Muscle layer of duodenum (tissue), 2 donors: ENCODE data around the gene SCN4A.

ENCODE experiments used
- H3K27ac ChIP-seq: one replicate; pipeline ENCODE4 v1.7.0; 2013; ENCODE audit warnings: mild to moderate bottlenecking, low read length
- H3K27me3 ChIP-seq: one replicate; pipeline ENCODE4 v1.7.0; 2013; ENCODE audit warnings: low read depth, mild to moderate bottlenecking, control low read depth, low read length
- H3K36me3 ChIP-seq, 2 donors: one replicate each; pipeline ENCODE4 v1.7.0; 2013; ENCODE audit warnings: low read length in 2 of 2, control low read depth in 1 of 2, mild to moderate bottlenecking in 1 of 2; ENCODE audit not compliant: insufficient read depth in 2 of 2, control insufficient read depth in 1 of 2
- H3K4me1 ChIP-seq, 2 donors: one replicate each; pipeline ENCODE4 v1.7.0; 2013; ENCODE audit warnings: low read length in 2 of 2, mild to moderate bottlenecking in 2 of 2, control low read depth in 1 of 2, moderate library complexity in 1 of 2; ENCODE audit not compliant: insufficient read depth in 2 of 2, control insufficient read depth in 1 of 2
- H3K4me3 ChIP-seq, 2 donors: one replicate each; pipeline ENCODE4 v1.7.0; 2013; ENCODE audit warnings: low read length in 2 of 2, low read depth in 1 of 2, mild to moderate bottlenecking in 1 of 2
- H3K9me3 ChIP-seq, 2 donors: one replicate each; pipeline ENCODE4 v1.7.0; 2013; ENCODE audit warnings: low read length in 2 of 2, control low read depth in 1 of 2, mild to moderate bottlenecking in 1 of 2; ENCODE audit not compliant: control insufficient read depth in 1 of 2
- donor health status: healthy.

The SCN4A gene

DNA sequence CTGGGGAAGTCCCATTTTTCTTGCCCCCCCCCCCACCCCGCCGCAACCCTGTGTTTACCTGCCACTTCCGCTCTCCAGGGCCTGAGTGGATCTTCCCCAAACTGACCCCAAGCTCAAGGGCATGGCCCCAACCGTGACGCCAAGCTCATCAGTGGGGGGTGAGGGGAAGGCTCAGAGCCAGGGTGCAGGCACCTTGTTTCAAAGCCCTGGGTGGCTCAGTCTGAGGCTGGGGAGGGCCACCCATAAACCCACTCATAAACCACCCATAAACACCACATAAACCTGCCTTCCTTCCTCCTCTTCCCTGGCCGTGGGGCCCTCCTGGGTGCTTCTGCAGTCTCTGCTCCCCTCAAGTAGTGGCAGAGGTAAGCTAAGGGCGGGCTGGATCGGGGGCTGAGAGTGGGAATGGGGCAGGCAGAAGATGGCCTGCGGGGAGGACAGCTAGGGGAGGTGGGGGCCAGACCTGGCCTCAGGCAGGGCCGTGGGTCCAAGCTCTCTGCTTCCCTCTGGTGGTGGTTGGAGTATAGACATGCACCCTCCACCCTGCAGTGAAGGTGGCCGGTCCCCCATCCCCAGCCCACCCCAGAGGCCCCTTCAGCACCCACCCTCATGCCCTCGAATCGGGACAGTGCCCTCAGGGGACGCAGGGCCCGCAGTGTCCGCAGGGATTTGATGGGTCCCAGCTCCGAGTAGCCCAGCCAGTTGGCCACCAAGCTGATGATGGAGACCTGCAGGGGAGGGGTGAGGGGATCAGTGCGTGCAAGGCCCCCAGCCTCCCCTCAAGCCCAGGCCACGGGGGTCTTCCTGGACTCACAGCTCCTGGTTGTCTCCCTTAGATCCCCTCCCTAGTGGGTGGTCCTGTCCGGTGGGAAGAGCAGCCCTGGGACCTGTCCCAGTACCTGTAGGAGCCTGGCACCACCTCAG is 26.0 kb downstream of the SCN4A start:
- no peaks in the 10 kb centered on the region for H3K9me3 ChIP-seq
- H3K4me3 ChIP-seq: no peak overlapping the region
- no peaks in the 10 kb centered on the region for H3K27me3 ChIP-seq
- H3K27ac ChIP-seq: no peak overlapping the region
- H3K4me1 ChIP-seq: no peaks in the 10 kb centered on the region
- H3K36me3 ChIP-seq: no peaks in the 10 kb centered on the region

DNA sequence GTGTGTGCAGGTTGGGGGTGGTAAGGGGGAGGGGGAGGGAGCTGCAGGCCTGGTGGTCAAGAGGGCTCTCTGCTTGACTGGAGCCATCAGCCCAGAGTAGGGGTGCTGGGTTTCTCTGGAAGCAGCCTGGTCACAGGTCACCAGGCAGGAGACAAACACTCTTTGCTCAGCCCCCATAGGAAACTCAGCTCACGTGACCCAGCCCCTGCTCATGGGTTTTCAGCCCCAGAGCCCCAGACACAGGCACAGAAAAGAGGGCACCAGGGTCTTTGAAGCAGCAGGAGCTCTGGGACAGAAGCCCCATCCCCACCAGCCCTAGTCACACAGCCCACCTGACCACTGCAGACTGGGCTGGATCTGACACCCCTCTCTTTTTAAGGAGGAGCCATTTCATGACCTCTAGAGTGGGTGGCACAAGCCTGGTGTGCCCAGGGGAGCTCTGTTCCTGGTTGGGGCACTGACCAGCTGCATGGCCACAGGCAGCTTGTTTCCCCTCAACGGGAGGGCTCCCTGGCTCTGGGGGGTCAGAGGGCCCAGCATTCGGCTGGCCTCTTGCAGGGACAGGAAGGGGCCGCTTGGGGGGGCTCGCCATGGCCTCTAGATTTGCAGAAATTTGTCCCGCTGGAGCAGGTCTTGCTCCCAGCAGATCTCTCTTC is 26.8 kb downstream of the SCN4A start:
- Histone ChIP-seq H3K27ac (no peak overlapping the region), H3K27me3 (no peaks in the 10 kb centered on the region), H3K4me3 (no peak overlapping the region), H3K36me3 (no peaks in the 10 kb centered on the region), H3K4me1 (no peaks in the 10 kb centered on the region), H3K9me3 (no peaks in the 10 kb centered on the region)

DNA sequence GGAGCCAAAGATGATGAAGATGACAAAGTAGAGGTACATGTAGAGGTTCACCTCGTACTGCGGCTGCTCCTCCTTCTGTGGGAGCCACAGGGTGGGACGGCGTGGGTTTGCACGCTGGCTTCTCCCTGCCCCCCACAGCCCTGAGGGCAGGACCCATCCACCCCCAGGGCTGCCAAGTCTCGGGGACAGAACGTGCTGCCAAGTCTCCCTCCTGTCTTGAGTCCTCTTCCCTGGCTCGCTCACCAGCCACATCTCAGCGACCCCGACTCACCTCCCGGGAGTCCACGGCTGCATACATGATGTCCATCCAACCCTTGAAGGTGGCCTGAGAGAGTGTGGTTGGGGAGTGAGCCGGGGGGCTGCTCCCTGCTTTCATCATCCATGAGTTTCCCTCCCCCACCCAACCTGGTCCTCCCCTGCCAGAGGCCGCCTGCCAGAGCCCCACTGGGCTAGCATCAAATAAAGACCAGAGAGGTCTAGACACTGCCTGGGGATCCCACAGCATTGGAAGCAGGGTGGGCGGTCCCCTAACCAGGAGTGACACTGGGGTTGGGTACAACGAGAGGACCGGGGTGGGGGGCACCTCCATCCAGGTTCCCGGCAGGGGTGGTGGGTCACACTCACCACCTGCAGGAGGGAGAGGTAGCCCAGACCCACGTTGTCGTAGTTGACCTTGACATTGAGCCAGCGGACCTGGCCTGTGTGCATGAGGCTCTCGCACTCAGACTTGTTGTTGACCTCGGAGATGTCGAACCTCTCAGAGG is 27.8 kb downstream of the SCN4A start:
- Histone ChIP-seq H3K9me3 (no peaks in the 10 kb centered on the region), H3K36me3 (no peaks in the 10 kb centered on the region), H3K4me3 (no peak overlapping the region), H3K27ac (no peak overlapping the region), H3K27me3 (no peaks in the 10 kb centered on the region), H3K4me1 (no peaks in the 10 kb centered on the region)

DNA sequence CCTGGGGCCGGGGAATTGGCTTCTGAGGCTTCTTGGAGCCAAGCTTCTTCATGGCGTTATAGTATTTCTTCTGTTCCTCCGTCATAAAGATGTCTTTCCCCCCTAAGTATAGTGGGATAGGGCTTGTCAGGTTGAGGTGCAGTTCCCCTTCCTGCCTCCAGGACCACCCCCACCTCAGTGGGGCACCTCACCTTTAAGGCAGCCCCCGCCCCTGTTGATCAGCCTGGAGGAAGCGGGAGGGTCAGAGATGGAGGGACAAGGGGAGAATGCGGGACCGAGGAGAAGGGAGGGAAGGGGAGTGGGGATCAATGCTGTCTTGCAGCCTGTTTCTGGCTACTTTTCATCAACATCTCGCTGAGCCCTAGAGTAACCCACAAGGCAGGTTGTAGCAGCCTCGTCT is 29.0 kb downstream of the SCN4A start:
- no peaks in the 10 kb centered on the region for H3K4me1 ChIP-seq
- no peak overlapping the region for H3K4me3 ChIP-seq
- no peak overlapping the region for H3K27ac ChIP-seq
- no peaks in the 10 kb centered on the region for H3K27me3 ChIP-seq
- no peaks in the 10 kb centered on the region for H3K9me3 ChIP-seq
- H3K36me3 ChIP-seq: no peaks in the 10 kb centered on the region

DNA sequence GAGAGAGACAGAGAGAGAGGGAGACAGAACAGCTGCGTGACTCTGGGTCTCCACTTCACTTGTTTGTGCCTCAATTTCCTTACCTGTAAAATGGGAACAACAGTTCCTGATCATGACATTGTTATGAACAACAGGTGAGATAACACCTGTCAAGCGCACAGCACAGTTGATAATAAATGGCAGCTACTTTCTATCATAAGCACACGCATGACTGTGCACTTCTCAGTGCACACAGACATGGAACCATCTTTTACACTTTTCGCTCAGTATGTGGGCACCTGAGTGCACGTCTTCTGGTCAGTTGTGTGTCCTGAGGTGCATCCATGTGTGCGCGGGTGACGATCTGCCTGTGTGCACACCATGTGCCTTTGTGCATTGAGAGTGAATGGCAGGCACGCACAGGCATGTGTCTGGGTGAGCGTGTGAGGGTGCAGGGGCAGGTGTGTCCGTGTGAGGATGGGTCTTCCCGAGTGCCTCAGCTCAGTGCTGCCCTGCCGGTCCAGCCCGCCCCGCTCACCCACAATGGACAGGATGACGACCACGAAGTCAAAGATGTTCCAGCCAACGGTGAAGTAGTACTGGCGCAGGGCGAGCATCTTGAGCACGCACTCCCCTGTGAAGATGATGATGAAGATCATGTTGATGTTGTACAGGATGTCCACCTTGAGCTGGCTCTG is 30.3 kb downstream of the SCN4A start:
- no peaks in the 10 kb centered on the region for H3K36me3 ChIP-seq
- H3K27ac ChIP-seq: no peak overlapping the region
- H3K27me3 ChIP-seq: no peaks in the 10 kb centered on the region
- no peaks in the 10 kb centered on the region for H3K9me3 ChIP-seq
- no peaks in the 10 kb centered on the region for H3K4me1 ChIP-seq
- no peak overlapping the region for H3K4me3 ChIP-seq

DNA sequence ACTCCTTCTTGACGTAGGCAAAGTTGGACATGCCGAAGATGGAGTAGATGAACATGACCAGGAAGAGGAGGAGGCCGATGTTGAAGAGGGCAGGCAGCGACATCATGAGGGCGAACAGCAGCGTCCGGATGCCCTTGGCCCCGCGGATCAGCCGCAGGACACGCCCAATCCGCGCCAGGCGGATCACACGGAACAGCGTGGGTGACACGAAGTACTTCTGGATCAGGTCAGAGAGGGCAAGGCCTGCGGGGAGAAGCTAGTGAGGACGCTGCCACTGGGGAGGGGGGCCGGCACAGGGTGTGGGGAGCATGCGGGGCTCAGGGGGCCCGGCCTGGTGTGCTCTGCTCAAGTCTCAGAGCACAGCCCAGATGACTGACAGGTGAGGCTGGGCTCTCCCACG is 31.0 kb downstream of the SCN4A start:
- H3K27me3 ChIP-seq: no peaks in the 10 kb centered on the region
- H3K4me3 ChIP-seq: no peak overlapping the region
- no peaks in the 10 kb centered on the region for H3K36me3 ChIP-seq
- no peak overlapping the region for H3K27ac ChIP-seq
- H3K9me3 ChIP-seq: no peaks in the 10 kb centered on the region
- no peaks in the 10 kb centered on the region for H3K4me1 ChIP-seq

DNA sequence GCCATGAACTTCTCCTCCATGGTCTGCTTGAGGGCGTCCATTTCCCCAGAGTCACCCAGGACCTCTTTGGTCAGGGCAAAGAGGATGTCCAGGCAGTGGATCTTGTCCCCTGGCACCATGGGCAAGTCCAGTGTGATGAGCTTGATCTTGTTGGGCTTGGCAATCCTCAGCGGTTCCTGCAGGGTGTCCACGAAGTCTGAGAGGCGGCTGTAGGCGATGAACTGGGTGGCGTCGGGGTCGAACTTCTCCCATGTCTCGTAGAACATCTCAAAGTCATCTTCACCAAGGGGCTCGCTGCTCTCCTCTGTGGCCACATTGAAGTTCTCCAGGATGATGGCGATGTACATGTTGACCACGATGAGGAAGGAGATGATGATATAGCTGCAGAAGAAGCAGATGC is 31.6 kb downstream of the SCN4A start:
- Histone ChIP-seq H3K9me3 (no peaks in the 10 kb centered on the region), H3K4me1 (no peaks in the 10 kb centered on the region), H3K27me3 (no peaks in the 10 kb centered on the region), H3K27ac (no peak overlapping the region), H3K36me3 (no peaks in the 10 kb centered on the region), H3K4me3 (no peak overlapping the region)

DNA sequence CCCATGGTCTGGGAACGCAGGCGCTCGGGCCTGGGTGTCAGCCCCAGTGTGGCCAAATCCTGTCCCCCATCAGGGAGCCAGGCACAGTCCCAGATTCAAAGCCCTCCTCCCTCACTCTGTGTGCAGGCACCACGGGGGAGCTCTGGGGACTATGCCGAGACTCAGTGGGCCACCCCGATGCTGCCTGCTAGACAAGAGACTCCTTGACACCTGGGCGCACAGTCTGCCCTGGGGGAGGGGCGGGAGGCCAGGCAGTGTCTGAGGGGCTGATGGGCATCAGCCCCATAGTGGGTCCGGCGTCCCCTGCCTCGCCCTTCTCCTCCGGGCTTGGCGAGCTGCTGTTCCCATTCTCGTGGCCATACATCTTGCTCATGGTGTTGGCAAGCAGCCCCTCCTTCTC is 32.1 kb downstream of the SCN4A start:
- Histone ChIP-seq H3K4me3 (no peak overlapping the region), H3K4me1 (no peaks in the 10 kb centered on the region), H3K36me3 (no peaks in the 10 kb centered on the region), H3K9me3 (no peaks in the 10 kb centered on the region), H3K27me3 (no peaks in the 10 kb centered on the region), H3K27ac (no peak overlapping the region)

DNA sequence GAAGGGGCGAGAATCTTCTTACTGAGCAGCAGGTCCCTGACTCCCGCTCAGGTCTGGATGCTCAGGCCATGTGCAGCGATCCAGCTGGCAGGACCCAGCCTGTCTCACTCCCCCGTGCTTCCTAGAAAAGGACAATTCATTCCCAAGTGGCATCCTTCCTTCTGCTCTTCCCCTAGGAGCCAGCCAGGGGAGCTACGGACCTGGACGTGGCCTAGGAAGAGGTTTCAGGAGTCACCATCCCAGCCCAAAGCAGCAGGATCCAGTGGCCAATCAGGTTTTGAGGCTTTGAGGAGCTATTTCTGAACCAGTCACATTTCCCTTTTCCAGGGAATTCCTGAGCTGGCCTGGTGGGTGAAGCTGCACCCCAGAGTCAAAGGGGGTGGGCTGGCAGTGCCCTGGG is 32.8 kb downstream of the SCN4A start:
- Histone ChIP-seq H3K4me3 (no peak overlapping the region), H3K4me1 (no peaks in the 10 kb centered on the region), H3K9me3 (no peaks in the 10 kb centered on the region), H3K36me3 (no peaks in the 10 kb centered on the region), H3K27ac (no peak overlapping the region), H3K27me3 (no peaks in the 10 kb centered on the region)

DNA sequence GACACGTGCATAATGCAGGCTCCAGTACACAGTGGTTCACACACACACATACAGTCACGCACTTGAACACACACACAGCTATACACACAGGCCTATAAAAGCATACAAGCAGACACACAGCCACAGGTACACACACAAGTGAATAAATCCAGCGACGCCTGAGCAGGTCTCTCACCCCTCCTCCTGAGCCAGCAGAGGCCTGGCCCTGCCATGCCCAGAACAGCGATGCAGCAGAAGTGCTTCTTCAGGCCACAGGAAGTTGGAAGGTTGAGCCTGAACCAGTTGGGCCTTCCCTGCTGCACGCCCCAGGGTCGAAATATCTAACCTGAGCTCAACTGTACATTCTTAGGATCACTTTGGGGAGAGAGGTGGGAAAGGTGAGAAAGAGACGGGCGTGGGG is 33.3 kb downstream of the SCN4A start:
- Histone ChIP-seq H3K27ac (no peak overlapping the region), H3K4me3 (no peak overlapping the region), H3K27me3 (no peaks in the 10 kb centered on the region), H3K9me3 (no peaks in the 10 kb centered on the region), H3K4me1 (no peaks in the 10 kb centered on the region), H3K36me3 (no peaks in the 10 kb centered on the region)

DNA sequence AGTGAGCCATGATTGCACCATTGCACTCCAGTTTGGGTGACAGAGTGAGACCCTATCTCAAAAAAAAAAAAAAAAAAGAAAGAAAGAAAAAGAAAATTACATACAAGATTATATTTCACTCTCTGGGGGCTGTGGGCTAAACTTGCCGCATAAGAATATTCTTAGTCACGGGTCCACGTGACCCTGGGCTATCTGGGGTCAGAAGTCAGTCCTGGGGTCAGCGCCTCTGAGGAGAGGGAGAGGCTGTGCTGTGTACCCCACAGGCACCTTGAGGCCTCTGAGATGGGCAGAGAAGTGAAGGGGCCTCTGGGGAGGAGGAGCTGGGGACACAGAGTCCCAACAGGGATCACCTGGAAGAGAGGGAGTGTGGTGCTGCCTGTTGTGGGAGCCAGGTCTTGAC is 34.8 kb downstream of the SCN4A start:
- H3K4me3 ChIP-seq: no peak overlapping the region
- no peaks in the 10 kb centered on the region for H3K9me3 ChIP-seq
- no peaks in the 10 kb centered on the region for H3K36me3 ChIP-seq
- H3K27me3 ChIP-seq: no peaks in the 10 kb centered on the region
- H3K27ac ChIP-seq: no peak overlapping the region
- no peaks in the 10 kb centered on the region for H3K4me1 ChIP-seq
